GM19023 (cell line): Measurements from ENCODE around the gene TAF11L2.
"Not testable (repeated sequence)": the region's sequence is repeated elsewhere in the genome, so short reads cannot be mapped to it uniquely, and the experiment has no call there.

Experiments used
- ATAC-seq: cut with Tn5 transposase; IDR thresholded peaks from one replicate; pipeline ENCODE4 v1.9.1; 2021; ENCODE audit warnings: mild to moderate bottlenecking, moderate library complexity; ENCODE audit not compliant: unreplicated experiment

The TAF11L2 gene

DNA sequence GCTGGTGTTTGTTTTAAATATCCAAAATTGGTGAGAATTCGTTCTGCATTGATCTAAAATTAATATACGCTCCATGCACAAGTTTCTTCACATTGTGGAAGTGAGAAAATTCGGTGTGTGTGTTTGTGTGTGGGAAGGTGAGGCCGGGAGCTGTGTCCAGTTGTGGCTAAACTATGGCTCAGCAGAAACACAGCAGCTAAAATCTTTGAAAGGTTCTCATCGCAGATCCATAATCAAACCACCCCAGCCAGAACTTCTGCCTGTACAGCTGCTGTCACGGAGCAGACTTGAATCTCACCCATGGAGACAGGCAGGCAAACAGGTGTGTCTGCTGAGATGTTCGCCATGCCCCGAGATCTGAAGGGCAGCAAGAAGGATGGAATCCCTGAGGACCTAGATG lies at the start of gene TAF11L2:
TAF11L2 (plus strand) TSS at position 301 of the 400 bp plus-strand sequence.
- ATAC-seq: not testable (repeated sequence)

DNA sequence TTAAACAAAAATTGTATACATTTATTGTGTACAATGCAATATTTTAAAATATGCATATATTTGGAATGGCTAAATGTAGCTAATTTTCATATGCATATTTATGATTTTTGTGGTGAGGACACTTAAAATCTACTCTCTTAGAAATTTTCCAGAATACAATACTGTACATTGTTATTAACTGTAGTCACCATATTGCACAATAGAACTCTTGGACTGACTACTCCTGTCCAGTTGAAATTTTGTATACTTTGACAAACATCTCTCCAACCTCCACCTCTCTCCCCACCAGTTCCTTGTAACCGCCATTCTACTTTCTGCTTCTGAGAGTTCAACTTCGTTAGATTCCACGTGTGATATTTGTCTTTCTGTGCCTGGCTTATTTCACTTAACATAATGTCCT lies 49.2 kb upstream of the TAF11L2 start:
- no peak for ATAC-seq

- ATAC-seq: no peak
Observed at GRCh38 chr5:17452936-17453335, 45.1 kb upstream of the TAF11L2 start.

DNA sequence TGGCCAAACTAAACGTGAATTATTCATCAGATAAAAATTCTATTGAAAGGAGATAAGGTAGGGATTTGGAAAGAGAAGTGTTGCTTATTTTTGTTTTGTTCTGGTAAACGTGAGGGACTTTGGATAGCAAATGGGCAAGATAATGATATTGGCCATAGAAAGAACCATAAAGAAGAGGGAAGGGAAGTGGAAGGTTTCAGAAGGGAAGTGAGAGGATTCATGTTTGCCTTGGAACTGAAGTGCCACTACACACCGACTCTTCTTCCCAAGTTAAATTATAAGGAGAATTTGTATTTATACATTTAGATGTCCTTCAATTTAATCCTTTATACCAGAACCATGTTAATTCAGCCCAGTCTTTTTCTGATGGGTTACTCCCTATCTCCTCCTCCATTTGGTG lies 42.1 kb upstream of the TAF11L2 start:
- no peak for ATAC-seq

GRCh38 chr5:17461793-17462192 lies 36.2 kb upstream of the TAF11L2 start:
- no peak for ATAC-seq

GRCh38 chr5:17463653-17464052 lies 34.4 kb upstream of the TAF11L2 start:
- ATAC-seq: no peak

DNA sequence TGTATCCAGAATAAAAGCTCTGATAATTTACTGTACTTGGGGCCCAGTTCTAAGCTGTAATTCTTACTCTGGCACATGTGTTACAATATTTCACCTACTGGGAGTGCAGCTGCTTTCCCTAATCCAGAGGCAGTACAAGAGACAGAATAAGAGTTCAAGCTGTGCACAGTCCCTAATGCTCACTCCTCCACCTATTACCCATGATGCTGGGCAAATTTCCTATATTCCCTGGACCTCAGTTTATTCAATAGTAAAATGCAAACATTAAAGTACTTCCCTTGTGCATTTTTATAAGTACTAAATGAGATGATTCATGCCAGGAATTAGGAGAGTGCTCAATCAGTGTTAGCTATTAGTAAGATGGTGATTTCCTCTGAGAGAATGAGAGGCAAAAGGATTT lies 28.0 kb upstream of the TAF11L2 start:
- ATAC-seq: no peak

- ATAC-seq: not testable (repeated sequence)
Observed at GRCh38 chr5:17475064-17475463, 23.0 kb upstream of the TAF11L2 start.

GRCh38 chr5:17477043-17477442 lies 21.0 kb upstream of the TAF11L2 start:
- ATAC-seq: no peak

DNA sequence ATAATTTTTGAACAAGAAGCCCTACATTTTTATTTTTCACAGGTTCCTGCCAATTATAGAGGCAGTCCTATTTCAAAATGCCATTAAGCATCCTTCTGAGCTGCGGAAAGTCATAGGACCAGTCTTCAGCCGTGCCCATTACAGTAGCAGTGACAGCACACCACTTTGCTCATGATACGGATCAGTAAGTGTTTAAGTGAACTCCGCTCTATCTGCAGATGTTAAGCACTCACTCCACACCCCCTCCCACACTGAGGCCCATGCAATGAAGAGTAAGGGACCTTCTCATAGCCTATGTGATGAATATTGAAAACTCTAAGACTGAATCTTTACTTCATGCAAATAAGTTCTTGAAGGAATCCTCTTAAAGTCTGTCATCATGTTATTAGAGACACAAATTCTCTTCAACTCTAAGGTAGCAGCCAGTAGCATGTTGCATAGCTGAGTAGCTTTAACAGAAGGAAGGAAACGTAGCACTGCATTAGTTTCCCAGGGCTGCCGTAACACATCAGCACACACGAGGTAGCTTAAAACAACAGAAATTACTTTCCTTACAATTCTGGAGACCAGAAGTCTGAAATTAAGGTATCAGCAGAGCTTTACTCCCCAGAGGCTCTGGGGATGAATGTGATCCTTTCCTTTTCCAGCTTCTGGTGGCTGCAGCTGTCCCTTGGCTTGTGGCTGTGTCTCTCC lies 20.3 kb upstream of the TAF11L2 start:
- ATAC-seq: no peak

GRCh38 chr5:17481378-17481777 lies 16.7 kb upstream of the TAF11L2 start:
- no peak for ATAC-seq

DNA sequence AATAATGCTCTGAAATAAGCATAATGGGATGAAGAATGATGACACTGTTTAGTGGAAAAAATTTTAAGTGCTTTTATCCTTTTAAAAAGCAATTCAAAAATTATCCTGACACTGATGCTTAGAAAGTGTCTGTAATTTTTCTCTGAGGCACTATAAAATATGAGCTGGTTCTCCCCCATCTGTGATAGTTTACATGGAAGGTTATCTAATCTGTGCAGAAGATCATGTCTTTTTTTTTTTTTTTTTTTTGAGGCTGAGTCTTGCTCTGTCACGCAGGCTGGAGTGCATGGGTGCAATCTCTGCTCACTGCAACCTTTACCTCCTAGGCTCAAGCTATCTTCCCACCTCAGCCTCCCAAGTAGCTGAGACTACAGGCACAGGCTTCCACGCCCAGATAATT lies 15.2 kb upstream of the TAF11L2 start:
- ATAC-seq: no peak

GRCh38 chr5:17486464-17487173 lies 11.4 kb upstream of the TAF11L2 start:
- ATAC-seq: not testable (repeated sequence)

GRCh38 chr5:17487174-17487512 lies 10.9 kb upstream of the TAF11L2 start:
- ATAC-seq: no peak

DNA sequence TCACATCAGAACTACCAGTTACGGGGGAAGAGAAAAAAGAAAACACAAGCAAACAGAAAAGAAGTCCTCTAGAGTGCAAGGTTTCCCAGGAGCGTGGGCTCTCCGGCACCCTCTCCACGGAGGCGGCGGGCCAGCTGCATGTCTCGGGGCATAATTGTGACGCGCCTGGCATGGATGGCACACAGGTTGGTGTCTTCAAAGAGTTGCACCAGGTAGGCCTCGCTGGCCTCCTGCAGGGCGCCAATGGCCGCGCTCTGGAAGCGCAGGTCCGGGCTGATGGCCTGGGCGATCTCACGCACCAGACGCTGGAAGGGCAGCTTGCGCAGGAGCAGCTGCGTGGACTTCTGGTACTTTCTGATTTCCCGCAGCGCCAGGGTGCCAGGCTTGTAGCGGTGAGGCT lies 6.8 kb upstream of the TAF11L2 start:
- not testable (repeated sequence) for ATAC-seq

GRCh38 chr5:17492770-17493169 lies 5.3 kb upstream of the TAF11L2 start:
- no peak for ATAC-seq

DNA sequence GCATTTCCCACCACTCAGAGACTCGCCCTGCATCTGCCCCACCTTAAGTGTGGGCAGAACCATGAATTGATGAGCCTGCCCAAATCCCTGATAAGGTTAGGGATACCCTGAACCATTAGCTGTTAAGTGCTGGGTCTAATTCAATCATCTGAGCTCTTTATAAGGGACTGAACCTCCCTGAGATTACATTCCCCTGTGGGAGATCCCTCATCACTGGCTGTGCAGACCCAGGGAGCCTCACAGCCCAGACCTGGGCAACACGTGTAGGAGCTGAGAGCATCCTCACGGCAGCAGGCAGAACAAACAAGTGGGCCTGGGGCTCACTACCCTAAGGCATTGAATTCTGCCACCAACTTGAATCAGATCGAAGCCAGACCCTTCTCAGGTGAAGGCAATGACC lies 585 bp upstream of the TAF11L2 start:
- no peak for ATAC-seq

- no peak for ATAC-seq
Observed at GRCh38 chr5:17511775-17512325, 13.8 kb downstream of the TAF11L2 start.

DNA sequence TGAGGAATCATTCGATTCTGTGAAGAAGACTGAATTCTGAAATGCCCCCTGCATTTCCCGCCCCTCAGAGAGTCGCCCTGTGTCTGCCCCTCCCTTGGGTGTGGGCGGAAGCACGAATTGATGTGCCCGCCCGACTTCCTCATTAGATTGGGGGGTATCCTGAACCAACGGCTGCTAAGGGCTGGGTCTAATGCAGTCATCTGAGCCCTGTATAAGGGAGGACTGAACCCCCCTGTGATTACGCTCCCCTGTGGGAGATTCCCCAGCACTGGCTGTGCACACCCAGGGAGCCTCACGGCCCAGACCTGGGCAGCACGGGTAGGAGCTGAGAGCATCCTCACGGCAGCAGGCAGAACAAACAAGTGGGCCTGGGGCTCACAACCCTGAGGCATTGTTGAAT lies 19.5 kb downstream of the TAF11L2 start:
- ATAC-seq: not testable (repeated sequence)

DNA sequence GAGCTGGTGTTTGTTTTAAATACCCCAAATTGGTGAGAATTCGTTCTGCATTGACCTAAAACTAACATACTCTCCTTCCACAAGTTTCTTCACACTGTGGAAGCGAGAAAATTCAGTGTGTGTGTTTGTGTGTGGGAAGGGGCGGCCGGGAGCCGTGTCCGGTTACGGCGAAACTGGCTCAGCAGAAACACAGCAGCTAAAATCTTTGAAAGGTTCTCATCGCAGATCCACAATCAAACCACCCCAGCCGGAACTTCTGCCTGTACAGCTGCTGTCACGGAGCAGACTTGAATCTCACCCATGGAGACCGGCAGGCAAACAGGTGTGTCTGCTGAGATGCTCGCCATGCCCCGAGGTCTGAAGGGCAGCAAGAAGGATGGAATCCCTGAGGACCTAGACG lies 20.0 kb downstream of the TAF11L2 start, which contains the start of gene TAF11L3:
TAF11L3 (plus strand) TSS at position 301 of the 400 bp plus-strand sequence.
- ATAC-seq: not testable (repeated sequence)

DNA sequence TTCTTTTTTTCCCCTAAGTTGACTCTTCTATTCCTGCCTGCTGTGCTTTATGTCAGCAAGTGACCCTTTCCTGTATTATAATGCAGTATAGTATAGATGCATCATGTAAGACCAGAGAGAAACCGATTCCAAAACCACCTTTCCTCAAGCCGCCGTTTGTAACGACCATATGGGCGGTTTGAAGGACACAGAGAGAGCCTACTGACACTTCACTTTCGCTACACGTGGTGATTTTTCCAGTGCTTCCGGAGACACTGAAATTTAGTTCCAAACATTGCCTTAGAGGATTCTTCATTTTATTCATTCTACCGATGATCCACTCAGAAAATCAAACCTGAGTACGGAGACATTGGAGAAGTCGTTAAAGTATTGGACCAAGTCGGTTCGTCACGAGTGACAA lies 21.5 kb downstream of the TAF11L2 start:
- ATAC-seq: not testable (repeated sequence)

DNA sequence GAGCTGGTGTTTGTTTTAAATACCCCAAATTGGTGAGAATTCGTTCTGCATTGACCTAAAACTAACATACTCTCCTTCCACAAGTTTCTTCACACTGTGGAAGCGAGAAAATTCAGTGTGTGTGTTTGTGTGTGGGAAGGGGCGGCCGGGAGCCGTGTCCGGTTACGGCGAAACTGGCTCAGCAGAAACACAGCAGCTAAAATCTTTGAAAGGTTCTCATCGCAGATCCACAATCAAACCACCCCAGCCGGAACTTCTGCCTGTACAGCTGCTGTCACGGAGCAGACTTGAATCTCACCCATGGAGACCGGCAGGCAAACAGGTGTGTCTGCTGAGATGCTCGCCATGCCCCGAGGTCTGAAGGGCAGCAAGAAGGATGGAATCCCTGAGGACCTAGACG lies 23.5 kb downstream of the TAF11L2 start, which contains the start of gene TAF11L4:
TAF11L4 (plus strand) TSS at position 301 of the 400 bp plus-strand sequence.
- ATAC-seq: not testable (repeated sequence)
